ENCODE results near the gene CCDC85A. TPM values are rescaled to one million over a fixed set of nuclear protein-coding genes. Genes with fewer than 3 reads are reported as not detected.
"Not testable (repeated sequence)": the region's sequence is repeated elsewhere in the genome, so short reads cannot be mapped to it uniquely, and the experiment has no call there.

Gene CCDC85A
- total RNA-seq, 6 experiments from 2014 or later, result 0.07 to 0.31 (median 0.14) TPM; not detected in 1

GRCh38 chr2:56151841-56152240 lies 31.9 kb upstream of the CCDC85A start:
- Histone ChIP-seq H3K4me3 (no peak overlapping the region), H3K4me1 (no peaks in the 10 kb centered on the region), H3K27ac (no peak overlapping the region), H3K36me3 (no peaks in the 10 kb centered on the region), H3K27me3 (no peaks in the 10 kb centered on the region), H3K9me3 (no peaks in the 10 kb centered on the region)
- no peak for DNase-seq
- intact Hi-C loops (cut with DNase I), result no loop called here
- no peak for ATAC-seq
- WGBS (ENCODE audit: insufficient coverage, low coverage, low lambda C conversion rate, missing lambda C conversion rate), result 45% methylated on average over 1 of the region's 2 CpGs
- TF ChIP-seq CTCF (IDR thresholded peaks at IDR 0.05) (no peak), POLR2A (IDR thresholded peaks at IDR 0.05) (no peak)

- Histone ChIP-seq H3K4me3 (no peak overlapping the region), H3K27ac (no peak overlapping the region), H3K9me3 (no peaks in the 10 kb centered on the region), H3K27me3 (no peaks in the 10 kb centered on the region), H3K4me1 (no peaks in the 10 kb centered on the region), H3K36me3 (no peaks in the 10 kb centered on the region)
- ATAC-seq (no peak), DNase-seq (no peak)
- intact Hi-C loops (cut with DNase I), result no loop called here
- 21% methylated on average over 2 of the region's 2 CpGs for WGBS (ENCODE audit: insufficient coverage, low coverage, low lambda C conversion rate, missing lambda C conversion rate)
- TF ChIP-seq POLR2A (IDR thresholded peaks at IDR 0.05) (no peak), CTCF (IDR thresholded peaks at IDR 0.05) (no peak)
Measured at GRCh38 chr2:56155188-56155587, 28.6 kb upstream of the CCDC85A start.

GRCh38 chr2:56159875-56160274 lies 23.9 kb upstream of the CCDC85A start:
- H3K27me3 ChIP-seq; intact Hi-C loops (cut with DNase I); DNase-seq; H3K9me3 ChIP-seq; ATAC-seq; H3K4me3 ChIP-seq; H3K27ac ChIP-seq; H3K4me1 ChIP-seq; H3K36me3 ChIP-seq: not testable (repeated sequence)
- 37% methylated on average over 4 of the region's 5 CpGs for WGBS (ENCODE audit: insufficient coverage, low coverage, low lambda C conversion rate, missing lambda C conversion rate)

- Histone ChIP-seq H3K9me3 (no peaks in the 10 kb centered on the region), H3K4me1 (no peaks in the 10 kb centered on the region), H3K27ac (no peak overlapping the region), H3K27me3 (no peaks in the 10 kb centered on the region), H3K4me3 (no peak overlapping the region), H3K36me3 (no peaks in the 10 kb centered on the region)
- 37% methylated on average over 3 of the region's 4 CpGs for WGBS (ENCODE audit: insufficient coverage, low coverage, low lambda C conversion rate, missing lambda C conversion rate)
- no peak for TF ChIP-seq POLR2A (IDR thresholded peaks at IDR 0.05)
- intact Hi-C loops (cut with DNase I), result no loop called here
- ATAC-seq (no peak), DNase-seq (no peak)
Measured at GRCh38 chr2:56167616-56168562, 15.9 kb upstream of the CCDC85A start.

- intact Hi-C loops (cut with DNase I), result no loop called here
- no peaks in the 10 kb centered on the region for H3K36me3 ChIP-seq
- no peak overlapping the region for H3K4me3 ChIP-seq
- H3K9me3 ChIP-seq, result no peaks in the 10 kb centered on the region
- no peak for TF ChIP-seq CTCF (IDR thresholded peaks at IDR 0.05)
- TF ChIP-seq POLR2A (IDR thresholded peaks at IDR 0.05), result no peak
- no peak overlapping the region for H3K27ac ChIP-seq
- H3K4me1 ChIP-seq, result no peaks in the 10 kb centered on the region
- no peaks in the 10 kb centered on the region for H3K27me3 ChIP-seq
- 56% methylated on average over 3 of the region's 3 CpGs for WGBS (ENCODE audit: insufficient coverage, low coverage, low lambda C conversion rate, missing lambda C conversion rate)
- DNase-seq, result no peak
- no peak for ATAC-seq
Measured at GRCh38 chr2:56169521-56169920, 14.3 kb upstream of the CCDC85A start.
